ENCODE measurements around the gene KIAA2012. TPM values are rescaled to one million over a fixed set of nuclear protein-coding genes. Genes with fewer than 3 reads are reported as not detected.

The KIAA2012 gene
- total and polyA plus RNA-seq, 2 of the 8 experiments (the other 6 are each of a cell fraction or from before 2014, with no cell fraction given) = not detected

GRCh38 chr2:202204855-202205254, 131.8 kb downstream of the KIAA2012 start:
- Histone ChIP-seq H3K79me1 (ENCODE audit: low read depth, low read length) (peaks cover 4% of the 10 kb centered on the region; the same call in 1 of the 2 replicates), H3K27me3 (replicated peaks in 1 of 4; ENCODE audit: control insufficient read depth in 3 of 4, extremely low read depth in 1 of 4, insufficient read depth in 3 of 4, low read length in 3 of 4) (no peaks in the 10 kb centered on the region), H4K8ac (ENCODE audit: extremely low read depth, insufficient read depth, low read length) (no peak overlapping the region), H4K5ac (ENCODE audit: insufficient read length, low read depth, low read length) (no peak overlapping the region), H3K79me2 (ENCODE audit: control insufficient read depth in 1 of 2, insufficient read depth in 2 of 2, low read length in 2 of 2) (no peaks in the 10 kb centered on the region), H3K56ac (replicated peaks; ENCODE audit: insufficient read length, low read depth, low read length) (no peak overlapping the region), H4K20me1 (replicated peaks in 1 of 2; ENCODE audit: control insufficient read depth in 1 of 2, insufficient read depth in 2 of 2, low read length in 2 of 2) (no peaks in the 10 kb centered on the region), H3K36me3 (ENCODE audit: control insufficient read depth in 2 of 4, insufficient read depth in 4 of 4, low read length in 3 of 4) (peaks cover 0 to 45% (median 11%) of the 10 kb centered on the region in 4 experiments; a peak in 4 of 8 replicates), H2BK12ac (ENCODE audit: low read depth, low read length) (no peak overlapping the region), H3K23me2 (ENCODE audit: low read depth, low read length) (no peaks in the 10 kb centered on the region), H3K27ac (ENCODE audit: low read depth, low read length) (no peak overlapping the region), H3K23ac (ENCODE audit: insufficient read length) (no peak overlapping the region), H2BK5ac (ENCODE audit: low read depth, low read length) (no peak overlapping the region), H3K4me3 (ENCODE audit: extremely low read depth in 1 of 4, insufficient read depth in 2 of 4, low read depth in 3 of 4, low read length in 4 of 4) (no peak overlapping the region), H3K4me1 (replicated peaks in 1 of 4; ENCODE audit: control insufficient read depth in 3 of 4, insufficient read depth in 4 of 4, low read length in 3 of 4) (no peaks in the 10 kb centered on the region), H2AK5ac (ENCODE audit: low read depth, low read length) (no peak overlapping the region), H2BK20ac (ENCODE audit: low read length) (no peak overlapping the region), H3K4ac (replicated peaks; ENCODE audit: insufficient read length, low read depth, low read length) (no peak overlapping the region), H4K91ac (replicated peaks; ENCODE audit: insufficient read length, low read length) (no peak overlapping the region), H2BK15ac (ENCODE audit: low read length) (no peak overlapping the region), H3K18ac (ENCODE audit: extremely low read depth, low read length) (no peak overlapping the region), H3K14ac (ENCODE audit: insufficient read length) (no peak overlapping the region), H2AFZ (ENCODE audit: low read length) (no peak overlapping the region), H3K4me2 (ENCODE audit: insufficient read depth in 1 of 2, low read depth in 2 of 2, low read length in 2 of 2) (no peak overlapping the region), H3K9me3 (ENCODE audit: insufficient read depth in 2 of 2, low read depth in 1 of 2, low read length in 1 of 2) (no peaks in the 10 kb centered on the region), H3K9ac (replicated peaks in 1 of 4; ENCODE audit: extremely low read depth in 1 of 4, low read depth in 3 of 4, low read length in 3 of 4) (no peak overlapping the region), H2BK120ac (replicated peaks; ENCODE audit: low read depth, low read length) (no peak overlapping the region)
- ChIA-PET CTCF (ENCODE audit: partially characterized antibody) (no interaction called here), POLR2A (ENCODE audit: partially characterized antibody) (interaction anchor here (1.7 kb wide), 1 partner anchor 34 kb away, joined by 3 read pairs; the partner anchor contains the start of gene SUMO1)
- no peak for FAIRE-seq
- 87% methylated on average over 2 of the region's 2 CpGs; no CpG with 5 or more reads in 1 of the 2 experiments for WGBS, 2 experiments (ENCODE audit: extremely low coverage in 1 of 2, insufficient coverage in 1 of 2, insufficient read length in 1 of 2, insufficient replicate concordance in 2 of 2, low coverage in 1 of 2, low lambda C conversion rate in 2 of 2, missing lambda C conversion rate in 1 of 2)
- no peak for DNase-seq (ENCODE audit: low read depth in 1 of 2, low spot score in 2 of 2)
- TF ChIP-seq SP1 (IDR thresholded peaks at IDR 0.05; ENCODE audit: low read depth, low read length) (no peak), GTF2F1 (IDR thresholded peaks at IDR 0.05; ENCODE audit: borderline replicate concordance, low read depth, low read length) (no peak), BCL11A (IDR thresholded peaks at IDR 0.05; ENCODE audit: low read depth in 2 of 2, low read length in 2 of 2) (no peak)

Measured in H1 (cell line).